Activated CD8-positive, alpha-beta T cell treated with anti-CD3 and anti-CD28 coated beads for 36 hours (primary cell): ENCODE data around the gene MTA2. TPM values are rescaled to one million over a fixed set of nuclear protein-coding genes. Genes with fewer than 3 reads are reported as not detected.

Experiments
- ATAC-seq: fragments of 200-7000 bp; cut with Tn5 transposase; one replicate; pipeline ENCODE4 v1.10.0; 2021; ENCODE audit warnings: mild to moderate bottlenecking, moderate library complexity
- CTCF ChIA-PET: fragments of 350-600 bp; sonication (Branson Sonifier 250); formaldehyde crosslinking; loops from one replicate; lab custom pipeline; 2021; ENCODE audit warnings: antibody characterized with exemption; lab: Charles Lee
- POLR2A ChIA-PET: fragments of 350-600 bp; sonication (Branson Sonifier 250); formaldehyde crosslinking; loops from one replicate; lab custom pipeline; 2021; ENCODE audit warnings: antibody characterized with exemption; lab: Charles Lee
- DNase-seq: peaks from one replicate; pipeline ENCODE4 v3.0.0-alpha.2; 2020
- H3K27ac Mint-ChIP-seq: one replicate; pipeline ENCODE4 v1.8.0; 2021; ENCODE audit warnings: mild to moderate bottlenecking, mixed read lengths
- H3K27me3 Mint-ChIP-seq: one replicate; pipeline ENCODE4 v1.8.0; 2021; ENCODE audit warnings: mixed read lengths
- H3K36me3 Mint-ChIP-seq: one replicate; pipeline ENCODE4 v1.8.0; 2021; ENCODE audit warnings: low read depth, mixed read lengths
- H3K4me1 Mint-ChIP-seq: one replicate; pipeline ENCODE4 v1.8.0; 2021; ENCODE audit warnings: low read depth, mixed read lengths
- H3K4me3 Mint-ChIP-seq: one replicate; pipeline ENCODE4 v1.8.0; 2021; ENCODE audit warnings: mild to moderate bottlenecking, moderate library complexity, mixed read lengths
- H3K9me3 Mint-ChIP-seq: one replicate; pipeline ENCODE4 v1.8.0; 2021; ENCODE audit warnings: mixed read lengths
- CTCF ChIP-seq: fragments of 200-600 bp; IDR thresholded peaks from one replicate; pipeline ENCODE4 v1.8.0; 2022; ENCODE audit warnings: antibody characterized with exemption, mild to moderate bottlenecking
- intact Hi-C: fragments of 100-400 bp; cut with micrococcal nuclease; formaldehyde crosslinking; loops from one replicate; pipeline ENCODE4 v1.10.0; 2022
- total RNA-seq, 2 experiments: library from RNA; stranded (reverse); gene quantifications; one replicate each; pipeline ENCODE4 v1.2.3, GENCODE V29; 2021

The MTA2 gene
- total RNA-seq, 2 experiments from 2014 or later: 159 to 164 TPM

DNA sequence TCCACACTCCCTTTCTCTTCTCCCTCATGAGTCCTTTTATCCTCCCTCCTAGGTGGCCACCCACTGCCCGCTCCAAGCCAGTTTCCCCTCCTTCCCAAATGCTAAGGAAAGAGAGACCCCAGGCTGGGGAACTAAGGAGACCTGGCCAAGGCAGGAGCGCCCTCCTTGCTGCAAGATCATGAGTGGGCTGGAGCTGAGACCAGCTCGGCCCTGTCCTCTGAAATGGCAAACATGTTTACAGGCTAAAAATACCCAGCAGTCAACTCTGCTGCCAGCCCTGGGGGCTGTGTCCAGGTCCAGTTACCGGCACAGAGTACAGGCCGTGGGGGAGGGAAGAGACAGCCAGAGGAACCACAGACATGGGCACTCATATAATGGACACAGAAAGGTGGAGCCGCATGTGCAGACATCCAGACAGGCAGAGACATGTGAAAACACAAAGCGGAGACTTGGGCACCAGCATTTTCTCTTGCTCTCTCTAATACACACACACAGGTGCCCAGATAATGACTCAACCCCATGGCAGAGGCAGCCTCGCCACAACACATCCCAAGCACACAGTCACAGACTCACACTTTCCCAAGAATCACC, 53.9 kb downstream of the MTA2 start:
- intact Hi-C loops: no loop called here
- DNase-seq (no peak), ATAC-seq (no peak)
- TF ChIP-seq CTCF: no peak
- POLR2A ChIA-PET: no interaction called here
- Mint-ChIP-seq H3K4me1 (peaks cover 73% of the 10 kb centered on the region), H3K27me3 (peaks cover 3% of the 10 kb centered on the region), H3K4me3 (peak overlapping the region; percentile 68), H3K36me3 (no peaks in the 10 kb centered on the region), H3K9me3 (no peaks in the 10 kb centered on the region), H3K27ac (no peak overlapping the region)
- CTCF ChIA-PET: interaction anchor here (1.0 to 1.2 kb wide), 2 partner anchors 10 to 25 kb away, joined by 3 to 5 read pairs; no protein-coding TSS in a partner anchor

GRCh38 chr11:62546929-62547625, 54.6 kb downstream of the MTA2 start:
- ATAC-seq (no peak), DNase-seq (no peak)
- Mint-ChIP-seq H3K27me3 (peaks cover 3% of the 10 kb centered on the region), H3K4me3 (peak overlapping the region; percentile 68), H3K36me3 (no peaks in the 10 kb centered on the region), H3K9me3 (no peaks in the 10 kb centered on the region), H3K27ac (no peak overlapping the region), H3K4me1 (peaks cover 71% of the 10 kb centered on the region)
- TF ChIP-seq CTCF: no peak
- intact Hi-C loops: no loop called here
- POLR2A ChIA-PET: interaction anchor here (0.8 kb wide), 1 partner anchor 23 kb away, joined by 4 read pairs; no protein-coding TSS in a partner anchor
- CTCF ChIA-PET: interaction anchor here (0.8 kb wide), 1 partner anchor 157 kb away, joined by 3 read pairs; no protein-coding TSS in a partner anchor

DNA sequence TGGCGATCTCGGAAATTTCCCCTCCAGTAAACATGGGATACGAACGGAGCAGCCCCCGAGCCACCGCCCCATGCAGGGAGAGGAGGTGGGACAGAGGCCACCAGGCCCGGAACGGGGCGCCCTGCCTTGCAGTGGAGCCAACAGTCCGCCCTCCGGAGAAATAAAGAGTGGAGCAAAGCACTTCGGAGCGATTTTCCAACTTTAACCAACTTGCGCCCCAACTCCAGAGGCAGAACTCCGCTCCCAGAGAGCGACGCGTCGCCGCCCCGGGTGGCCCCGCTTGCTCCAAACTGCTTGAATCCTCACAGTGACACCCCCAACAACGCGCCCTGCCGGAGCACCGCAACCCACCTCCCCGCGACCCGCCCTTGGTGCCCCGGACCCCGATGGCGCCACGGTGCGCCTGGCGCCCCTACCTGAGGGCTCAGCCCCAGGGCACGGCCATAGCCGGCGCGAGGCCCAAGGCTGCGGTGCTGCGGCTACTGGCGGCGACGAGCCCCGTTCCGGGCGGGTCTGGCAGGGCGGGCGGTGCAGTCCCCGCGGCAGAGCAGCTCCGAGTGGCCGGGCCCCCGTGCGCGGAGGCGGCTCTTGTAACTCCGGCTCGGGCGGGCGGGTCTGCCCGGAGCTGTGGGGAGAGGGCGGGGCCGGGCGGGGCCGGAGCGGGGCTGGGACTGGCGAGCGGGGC, 55.3 kb downstream of the MTA2 start, which contains the start of gene AHNAK:
Gene AHNAK, minus strand, starts transcription at position 563 of the 685 bp plus-strand sequence. CDS start 10,708 bp downstream, outside the sequence.
- Mint-ChIP-seq H3K27me3 (peaks cover 3% of the 10 kb centered on the region), H3K36me3 (no peaks in the 10 kb centered on the region), H3K27ac (peak within 1 kb of the TSS; percentile 50), H3K9me3 (no peaks in the 10 kb centered on the region), H3K4me1 (peaks cover 71% of the 10 kb centered on the region), H3K4me3 (peak within 1 kb of the TSS; percentile 79)
- TF ChIP-seq CTCF: no peak
- ATAC-seq (peak; percentile 52), DNase-seq (peak; percentile 80)
- POLR2A ChIA-PET: interaction anchor here (0.8 kb wide), 1 partner anchor 23 kb away, joined by 4 read pairs; no protein-coding TSS in a partner anchor
- CTCF ChIA-PET: interaction anchor here (0.8 to 5.1 kb wide), 3 partner anchors 13 to 156 kb away, joined by 3 to 80 read pairs (median 59); no protein-coding TSS in a partner anchor
- intact Hi-C loops: no loop called here

- ChIA-PET POLR2A (interaction anchor here (0.7 to 3.9 kb wide), 4 partner anchors 8 to 46 kb away, joined by 3 to 38 read pairs (median 4); partner anchors contain the start of gene TUT1), CTCF (interaction anchor here (1.2 to 10.6 kb wide), 5 partner anchors 8 to 152 kb away, joined by 3 to 186 read pairs (median 80); partner anchors contain the start of genes EEF1G and SCGB1A1)
- Mint-ChIP-seq H3K9me3 (no peaks in the 10 kb centered on the region), H3K27me3 (peaks cover 3% of the 10 kb centered on the region), H3K36me3 (no peaks in the 10 kb centered on the region), H3K4me3 (peak overlapping the region; percentile 79), H3K4me1 (peaks cover 70% of the 10 kb centered on the region), H3K27ac (peak overlapping the region; percentile 53)
- peak; percentile 60 for DNase-seq
- TF ChIP-seq CTCF: no peak
- intact Hi-C loops: no loop called here
- ATAC-seq: peak; percentile 20
Measured at GRCh38 chr11:62545437-62546243, 56.0 kb downstream of the MTA2 start.
